ENCODE measurements around the gene LSAMP.

- TF ChIP-seq CTCF (IDR thresholded peaks at IDR 0.05) = no peak
- TF ChIP-seq POLR2A (IDR thresholded peaks at IDR 0.05) = no peak
Observed at GRCh38 chr3:116301422-116301821, 143.9 kb downstream of the LSAMP start.
